ENCODE results near the gene TIAM1. TPM values are rescaled to one million over a fixed set of nuclear protein-coding genes. Genes with fewer than 3 reads are reported as not detected.

TIAM1 gene
- total RNA-seq, 2 donors from 2014 or later, result 4.5 to 15.2 TPM

DNA sequence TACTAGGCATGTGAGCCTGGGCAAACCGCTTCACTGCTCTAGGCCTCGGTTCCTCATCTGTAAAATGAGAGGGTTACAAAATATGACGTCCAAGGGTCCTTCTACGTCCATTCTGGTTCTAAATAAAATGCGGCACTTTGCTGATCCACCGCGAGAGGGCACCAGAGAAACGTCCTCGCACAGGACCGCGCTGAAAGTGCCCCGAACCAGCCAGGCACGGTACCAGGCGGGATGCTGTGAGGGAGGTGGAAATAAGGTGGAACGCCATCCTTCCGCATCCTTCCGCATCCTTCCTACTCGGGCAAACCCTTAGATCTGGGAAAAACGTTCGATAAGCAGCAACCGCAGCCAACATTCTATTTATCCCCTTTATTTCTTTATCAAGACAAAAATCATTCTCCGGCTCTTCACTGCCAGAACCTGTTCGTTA is 245.5 kb downstream of the TIAM1 start:
- Histone ChIP-seq H3K27ac (no peak overlapping the region), H3K4me3 (no peak overlapping the region), H3K27me3 (replicated peaks; ENCODE audit: insufficient read depth) (no peaks in the 10 kb centered on the region), H3K4me1 (ENCODE audit: control insufficient read depth in 1 of 2, low read depth in 2 of 2) (no peaks in the 10 kb centered on the region), H3K9me3 (no peaks in the 10 kb centered on the region), H3K36me3 (no peaks in the 10 kb centered on the region)
- TF ChIP-seq, protein P1, sequence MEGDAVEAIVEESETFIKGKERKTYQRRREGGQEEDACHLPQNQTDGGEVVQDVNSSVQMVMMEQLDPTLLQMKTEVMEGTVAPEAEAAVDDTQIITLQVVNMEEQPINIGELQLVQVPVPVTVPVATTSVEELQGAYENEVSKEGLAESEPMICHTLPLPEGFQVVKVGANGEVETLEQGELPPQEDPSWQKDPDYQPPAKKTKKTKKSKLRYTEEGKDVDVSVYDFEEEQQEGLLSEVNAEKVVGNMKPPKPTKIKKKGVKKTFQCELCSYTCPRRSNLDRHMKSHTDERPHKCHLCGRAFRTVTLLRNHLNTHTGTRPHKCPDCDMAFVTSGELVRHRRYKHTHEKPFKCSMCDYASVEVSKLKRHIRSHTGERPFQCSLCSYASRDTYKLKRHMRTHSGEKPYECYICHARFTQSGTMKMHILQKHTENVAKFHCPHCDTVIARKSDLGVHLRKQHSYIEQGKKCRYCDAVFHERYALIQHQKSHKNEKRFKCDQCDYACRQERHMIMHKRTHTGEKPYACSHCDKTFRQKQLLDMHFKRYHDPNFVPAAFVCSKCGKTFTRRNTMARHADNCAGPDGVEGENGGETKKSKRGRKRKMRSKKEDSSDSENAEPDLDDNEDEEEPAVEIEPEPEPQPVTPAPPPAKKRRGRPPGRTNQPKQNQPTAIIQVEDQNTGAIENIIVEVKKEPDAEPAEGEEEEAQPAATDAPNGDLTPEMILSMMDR (IDR thresholded peaks at IDR 0.05), result peak; percentile 55
- ATAC-seq (ENCODE audit: insufficient number of reproducible peaks, low FRiP score, low read depth) (no peak), DNase-seq (ENCODE audit: low spot score) (peak; percentile 8)

DNA sequence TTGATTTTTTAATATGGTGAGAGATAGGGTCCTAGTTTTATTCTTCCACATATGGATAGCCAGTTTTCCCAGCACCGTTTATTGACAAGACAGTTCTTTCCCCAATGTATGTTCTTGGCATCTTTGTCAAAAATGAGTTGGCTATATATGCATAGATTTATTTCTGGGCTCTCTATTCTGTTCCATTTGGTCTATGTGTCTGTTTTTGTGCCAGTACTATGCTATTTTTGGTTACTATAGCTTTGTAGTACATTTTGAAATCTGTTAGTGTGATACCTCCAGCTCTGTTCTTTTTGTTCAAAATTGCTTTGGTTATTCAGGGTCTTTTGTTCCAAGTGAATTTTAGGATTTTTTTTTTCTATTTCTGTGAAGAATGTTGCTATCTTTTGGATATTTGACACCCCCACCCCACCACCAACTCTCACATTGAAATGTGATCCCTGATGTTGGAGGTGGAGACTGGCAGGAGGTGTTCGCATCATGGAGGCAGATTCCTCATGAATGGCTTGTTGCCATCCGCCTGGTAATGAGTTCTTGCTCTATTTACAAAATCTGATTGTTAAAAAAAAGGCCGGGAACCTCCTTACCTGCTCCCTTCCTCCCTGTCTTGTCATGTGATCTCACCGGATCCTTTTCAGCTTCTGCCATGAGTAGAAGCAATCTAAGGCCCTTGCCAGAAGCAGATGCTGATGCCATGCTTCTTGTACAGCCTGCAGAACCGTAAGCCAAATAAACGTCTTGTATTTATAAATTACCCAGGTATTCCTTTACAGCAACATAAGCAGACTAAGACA is 251.0 kb downstream of the TIAM1 start:
- ATAC-seq (ENCODE audit: insufficient number of reproducible peaks, low FRiP score, low read depth) (no peak), DNase-seq (ENCODE audit: low spot score) (no peak)
- Histone ChIP-seq H3K4me3 (no peak overlapping the region), H3K4me1 (ENCODE audit: control insufficient read depth in 1 of 2, low read depth in 2 of 2) (no peaks in the 10 kb centered on the region), H3K9me3 (no peaks in the 10 kb centered on the region), H3K27me3 (replicated peaks; ENCODE audit: insufficient read depth) (no peaks in the 10 kb centered on the region), H3K36me3 (no peaks in the 10 kb centered on the region), H3K27ac (no peak overlapping the region)
- TF ChIP-seq, protein P1 (IDR thresholded peaks at IDR 0.05), result no peak

DNA sequence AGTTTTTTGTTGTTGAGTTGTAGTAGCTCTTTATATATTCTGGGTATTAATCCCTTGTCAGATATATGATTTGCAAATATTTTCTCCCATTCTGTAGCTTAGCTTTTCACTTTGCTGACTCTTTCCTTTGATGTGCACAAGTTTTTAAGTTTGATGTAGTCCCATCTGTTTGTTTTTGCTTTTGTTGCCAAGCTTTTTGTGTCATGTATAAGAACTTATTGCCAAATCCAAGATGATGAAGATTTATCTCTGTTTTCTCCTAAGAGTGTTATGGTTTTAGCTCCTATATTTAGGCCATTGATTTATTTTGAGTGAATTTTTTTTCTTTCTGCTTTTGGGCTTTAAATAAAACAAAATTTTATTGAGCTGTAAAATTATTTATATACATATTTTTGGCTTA is 253.7 kb downstream of the TIAM1 start:
- Histone ChIP-seq H3K36me3 (no peaks in the 10 kb centered on the region), H3K4me3 (no peak overlapping the region), H3K4me1 (ENCODE audit: control insufficient read depth in 1 of 2, low read depth in 2 of 2) (no peaks in the 10 kb centered on the region), H3K9me3 (no peaks in the 10 kb centered on the region), H3K27ac (no peak overlapping the region), H3K27me3 (replicated peaks; ENCODE audit: insufficient read depth) (no peaks in the 10 kb centered on the region)
- TF ChIP-seq, protein P1 (IDR thresholded peaks at IDR 0.05), result no peak
- no peak for DNase-seq (ENCODE audit: low spot score)
- no peak for ATAC-seq (ENCODE audit: insufficient number of reproducible peaks, low FRiP score, low read depth)

DNA sequence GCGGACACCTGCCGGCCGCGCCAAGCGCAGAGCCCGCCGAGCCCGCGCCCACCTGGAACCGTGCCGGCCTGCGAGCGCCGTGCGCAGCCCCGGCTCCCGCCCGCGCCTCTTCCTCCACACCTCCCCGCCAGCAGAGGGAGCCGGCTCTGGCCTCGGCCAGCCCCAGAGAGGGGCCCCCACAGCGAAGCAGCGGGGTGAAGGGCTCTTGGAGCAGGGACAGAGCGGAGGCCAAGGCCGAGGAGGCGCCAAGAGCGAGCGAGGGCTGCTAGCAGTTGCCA is 255.6 kb downstream of the TIAM1 start:
- Histone ChIP-seq H3K27me3 (replicated peaks; ENCODE audit: insufficient read depth) (no peaks in the 10 kb centered on the region), H3K4me3 (no peak overlapping the region), H3K27ac (no peak overlapping the region), H3K9me3 (no peaks in the 10 kb centered on the region), H3K4me1 (ENCODE audit: control insufficient read depth in 1 of 2, low read depth in 2 of 2) (no peaks in the 10 kb centered on the region), H3K36me3 (no peaks in the 10 kb centered on the region)
- DNase-seq (ENCODE audit: low spot score) (no peak), ATAC-seq (ENCODE audit: insufficient number of reproducible peaks, low FRiP score, low read depth) (no peak)
- TF ChIP-seq, protein P1 (IDR thresholded peaks at IDR 0.05), result no peak

DNA sequence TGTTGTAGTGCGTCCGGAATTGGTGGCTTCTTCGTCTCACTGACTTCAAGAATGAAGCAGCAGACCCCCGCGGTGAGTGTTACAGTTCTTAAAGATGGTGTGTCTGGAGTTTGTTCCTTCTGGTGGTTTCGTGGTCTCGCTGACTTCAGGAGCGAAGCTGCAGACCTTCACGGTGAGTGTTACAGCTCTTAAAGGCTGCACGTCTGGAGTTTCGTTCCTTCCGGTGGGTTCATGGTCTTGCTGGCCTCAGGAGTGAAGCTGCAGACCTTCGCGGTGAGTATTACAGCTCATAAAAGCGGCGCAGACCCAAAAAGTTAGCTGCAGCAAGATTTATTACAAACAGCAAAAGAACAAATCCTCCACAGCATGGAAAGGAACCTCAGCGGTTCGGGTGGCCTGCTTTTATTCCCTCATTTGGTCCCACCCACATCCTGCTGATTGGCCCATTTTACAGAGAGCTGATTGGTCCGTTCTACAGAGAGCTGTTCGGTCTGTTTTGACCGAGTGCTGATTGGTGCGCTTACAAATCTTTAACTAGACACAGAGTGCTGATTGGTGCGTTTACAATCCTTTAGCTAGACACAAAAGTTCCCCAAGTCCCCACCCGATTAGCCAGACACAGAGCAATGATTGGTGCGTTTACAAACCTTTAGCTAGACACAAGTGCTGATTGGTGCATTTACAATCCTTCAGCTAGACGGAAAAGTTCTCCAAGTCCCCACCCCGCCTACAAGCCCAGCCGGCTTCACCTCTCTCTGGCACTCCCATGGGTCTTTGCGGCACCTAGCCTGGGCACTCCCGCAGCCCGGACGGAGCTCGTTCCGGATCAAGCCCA is 256.2 kb downstream of the TIAM1 start:
- H3K9me3 ChIP-seq, result no peaks in the 10 kb centered on the region
- H3K27ac ChIP-seq, result no peak overlapping the region
- no peaks in the 10 kb centered on the region for H3K36me3 ChIP-seq
- ATAC-seq (ENCODE audit: insufficient number of reproducible peaks, low FRiP score, low read depth), result no peak
- TF ChIP-seq, protein P1 (IDR thresholded peaks at IDR 0.05), result no peak
- no peaks in the 10 kb centered on the region for H3K27me3 ChIP-seq (replicated peaks; ENCODE audit: insufficient read depth)
- DNase-seq (ENCODE audit: low spot score), result no peak
- no peak overlapping the region for H3K4me3 ChIP-seq
- H3K4me1 ChIP-seq (ENCODE audit: control insufficient read depth in 1 of 2, low read depth in 2 of 2), result no peaks in the 10 kb centered on the region

All from thoracic aorta (tissue), 2 donors.